ENCODE measurements around the gene COL4A2.

DNA sequence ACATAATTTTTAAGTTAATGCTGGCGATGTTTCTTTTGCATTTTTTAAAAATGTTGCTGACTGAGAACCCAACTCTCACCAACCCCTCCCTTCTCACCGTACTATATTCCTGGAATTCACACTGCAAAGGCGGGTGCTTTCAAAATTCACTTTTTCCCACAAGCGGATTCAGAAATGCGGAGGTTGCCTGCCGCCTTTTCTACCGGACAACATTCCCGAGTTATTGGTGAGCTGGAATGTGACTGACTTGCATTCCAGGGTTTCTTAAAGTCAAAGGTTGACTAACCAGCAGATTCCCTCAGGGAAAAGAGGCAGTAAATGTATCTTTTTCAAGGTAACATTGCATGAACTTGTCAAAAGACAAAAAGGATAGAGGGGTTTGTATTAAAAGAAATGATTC is 141.1 kb downstream of the COL4A2 start:
- TF ChIP-seq YY1 (IDR thresholded peaks at IDR 0.05; ENCODE audit: insufficient read depth, insufficient read length) (no peak), ZNF274 (IDR thresholded peaks at IDR 0.05; ENCODE audit: low read depth, low read length) (no peak), SUZ12 (IDR thresholded peaks at IDR 0.05; ENCODE audit: extremely low read depth, insufficient read depth, insufficient read length) (no peak)
